HG02759 (cell line): Measurements from ENCODE around the gene NFIA.
"Not testable (repeated sequence)": the region's sequence is repeated elsewhere in the genome, so short reads cannot be mapped to it uniquely, and the experiment has no call there.

Experiments used
- ATAC-seq: cut with Tn5 transposase; IDR thresholded peaks from one replicate; pipeline ENCODE4 v1.9.1; 2021; ENCODE audit warnings: mild to moderate bottlenecking, moderate library complexity; ENCODE audit not compliant: unreplicated experiment

Gene NFIA

DNA sequence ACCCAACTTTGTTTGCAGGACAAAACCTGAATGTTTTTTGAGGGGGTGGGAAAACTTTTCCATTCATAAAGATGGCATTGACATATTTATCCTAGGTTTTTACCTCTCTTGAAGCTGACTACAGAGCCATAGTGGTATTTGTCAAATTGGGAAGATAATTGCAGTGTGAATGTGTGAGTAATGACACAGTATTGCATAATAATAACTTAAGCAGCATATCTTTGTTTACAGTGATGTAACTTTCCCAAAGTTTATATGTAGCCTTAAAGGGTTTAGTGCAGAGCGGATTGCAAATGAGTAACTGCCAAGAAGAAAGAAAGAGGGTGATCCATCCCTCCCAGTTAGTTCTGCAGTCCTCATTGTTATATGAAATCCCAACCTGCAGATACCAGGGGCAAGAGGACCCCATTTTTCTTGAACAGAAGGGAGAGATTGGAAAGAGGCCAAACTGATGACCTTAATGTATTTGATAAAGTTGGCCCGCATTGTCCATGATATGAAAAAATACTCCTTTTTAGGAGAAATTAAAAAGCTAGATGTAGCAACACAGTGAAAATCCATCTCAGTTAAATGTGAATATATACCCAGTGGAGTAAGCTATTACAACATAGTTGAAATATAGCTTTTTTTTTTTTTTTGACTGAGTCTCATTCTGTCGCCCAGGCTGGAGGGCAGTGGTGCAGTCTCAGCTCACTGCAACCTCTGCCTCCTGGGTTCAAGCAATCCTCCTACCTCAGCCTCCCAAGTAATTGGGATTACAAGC is 23.7 kb upstream of the NFIA start:
- ATAC-seq, result no peak

DNA sequence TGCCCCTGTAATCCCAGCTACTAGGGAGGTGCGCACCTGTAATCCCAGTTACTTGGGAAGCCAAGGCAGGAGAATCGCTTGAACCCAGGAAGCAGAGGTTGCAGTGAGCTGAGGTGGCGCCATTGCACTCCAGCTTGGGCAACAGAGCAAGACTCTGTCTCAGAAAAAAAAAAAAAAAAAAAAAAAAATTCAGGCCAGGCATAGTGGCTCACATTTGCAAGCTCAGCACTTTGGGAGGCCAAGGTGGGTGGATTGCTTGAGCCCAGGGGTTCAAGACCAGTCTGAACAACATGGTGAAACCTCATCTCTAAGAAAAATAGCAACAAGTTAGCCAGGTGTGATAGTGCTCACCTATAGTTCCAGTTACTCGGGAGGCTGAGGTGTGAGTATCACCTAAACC is 20.8 kb upstream of the NFIA start:
- not testable (repeated sequence) for ATAC-seq

DNA sequence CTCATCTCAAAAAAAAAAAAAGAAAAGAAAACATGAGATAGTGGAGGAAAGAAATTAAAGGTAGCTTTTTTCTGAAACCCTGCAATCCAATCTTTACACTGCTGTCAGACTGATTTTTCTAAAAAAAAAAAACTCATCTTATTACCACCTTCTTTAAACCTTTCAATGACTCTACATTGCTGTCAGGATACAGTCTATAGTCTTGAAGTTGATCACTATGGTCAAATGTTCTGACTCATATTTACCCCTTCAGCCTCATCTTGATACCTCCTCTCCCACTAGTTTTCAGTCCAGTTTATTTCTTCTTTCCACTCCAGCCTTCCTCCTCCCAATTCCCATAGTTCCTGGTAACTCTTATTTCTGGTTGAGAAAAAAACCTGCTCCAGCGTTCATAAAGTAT is 17.7 kb upstream of the NFIA start:
- ATAC-seq, result no peak

DNA sequence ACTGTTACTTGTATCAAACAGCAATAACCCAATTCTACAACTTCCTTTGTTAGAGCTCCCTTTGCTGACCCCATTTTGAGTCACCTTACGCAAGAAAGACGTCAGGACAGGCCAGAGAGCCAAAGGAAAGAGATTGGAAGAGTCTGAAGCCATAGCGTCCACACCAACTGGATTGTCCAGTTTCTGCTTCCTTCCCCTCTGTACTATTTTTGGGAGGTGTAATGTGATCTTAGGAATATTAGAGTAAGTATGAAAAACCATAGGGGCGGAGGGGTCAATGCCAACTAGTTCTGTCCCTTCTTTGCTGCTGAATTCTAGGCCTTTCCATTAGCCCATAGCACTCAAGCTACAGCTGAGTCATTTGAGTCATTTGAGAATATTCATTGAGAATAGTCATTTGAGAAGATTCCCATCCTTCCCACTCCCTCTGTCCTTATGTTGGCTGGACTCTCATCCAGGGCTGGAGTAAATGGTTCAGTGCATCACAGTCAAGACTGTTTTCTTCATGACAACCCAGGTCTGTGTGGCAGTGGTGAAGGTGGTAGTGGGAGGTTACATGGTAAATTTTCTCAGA is 14.8 kb upstream of the NFIA start:
- no peak for ATAC-seq

DNA sequence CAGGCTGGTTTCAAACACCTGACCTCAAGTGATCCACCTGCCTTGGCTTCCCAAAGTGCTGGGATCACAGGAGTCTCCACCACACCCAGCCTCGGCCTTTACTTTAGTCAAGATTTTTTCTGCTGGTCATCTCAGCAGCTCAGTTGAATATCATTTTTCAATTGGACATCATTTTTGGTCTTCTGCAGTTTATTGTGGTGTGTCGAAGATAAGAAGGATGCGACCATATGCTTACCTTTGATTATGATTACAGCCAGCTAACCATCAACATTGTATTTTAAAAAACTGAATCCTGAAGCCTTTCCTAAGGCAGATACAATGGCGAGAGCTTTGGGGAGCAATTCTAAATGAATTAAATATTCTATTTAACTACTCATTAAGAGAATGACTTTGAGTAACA is 12.3 kb upstream of the NFIA start:
- ATAC-seq, result no peak

DNA sequence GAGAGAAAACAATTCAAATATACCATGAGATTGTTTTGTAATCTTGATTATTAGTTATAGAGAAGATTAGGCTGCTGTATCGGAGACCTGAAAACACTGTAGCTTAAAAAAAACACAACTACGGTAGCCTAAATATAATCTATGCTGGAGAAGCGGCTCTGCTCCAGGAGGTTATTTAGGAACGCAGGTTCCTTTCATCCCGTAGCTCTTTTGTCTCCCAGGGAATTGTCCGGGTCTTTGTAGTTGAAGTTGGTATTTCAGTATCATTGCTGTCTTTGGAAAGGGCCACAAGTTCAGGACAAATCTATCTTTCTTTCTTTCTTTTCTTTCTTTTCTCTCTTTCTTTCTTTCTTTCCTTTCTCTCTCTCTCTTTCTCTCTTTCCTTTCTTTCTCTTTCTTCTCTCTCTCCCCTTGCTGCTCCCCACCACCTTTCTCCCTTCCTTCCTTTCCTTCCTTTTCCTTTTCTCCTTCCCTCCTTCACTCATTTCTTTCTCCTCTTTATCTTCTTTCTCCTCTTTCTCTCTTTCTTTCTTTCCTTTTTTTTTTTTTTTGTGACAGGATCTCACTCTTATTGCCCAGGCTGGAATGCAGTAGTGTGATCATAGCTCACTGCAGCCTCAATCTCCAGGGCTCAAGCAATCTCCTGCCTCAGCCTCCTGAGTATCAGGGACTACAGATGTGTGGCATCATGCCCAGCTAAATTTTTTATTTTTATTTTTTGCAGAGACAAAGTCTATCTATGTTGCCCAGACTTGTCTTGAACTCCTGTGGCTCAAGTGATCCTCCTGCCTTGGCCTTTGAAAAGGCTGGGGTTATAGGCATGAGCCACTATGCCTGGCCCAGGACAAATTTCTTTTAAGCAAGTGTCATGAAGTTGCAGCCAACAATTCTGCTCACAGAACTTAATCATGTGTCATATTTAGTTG is 10.9 kb upstream of the NFIA start:
- ATAC-seq, result no peak

DNA sequence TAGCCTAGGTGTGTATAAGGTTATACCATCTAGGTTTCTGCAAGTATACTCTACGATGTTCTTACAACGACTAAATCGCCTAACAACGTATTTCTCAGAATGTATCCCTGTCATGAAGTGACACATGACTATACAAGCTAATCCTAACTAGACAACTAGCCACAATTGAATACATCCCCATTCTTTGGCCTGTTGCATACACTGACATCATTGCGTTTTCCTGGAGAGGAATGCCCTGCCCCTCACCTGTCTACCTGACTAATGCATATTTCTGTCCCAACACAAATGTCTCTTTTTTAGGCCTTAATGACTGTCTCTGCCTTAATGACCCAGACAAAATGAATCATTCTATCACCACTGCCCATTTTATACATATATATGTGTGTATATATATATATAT is 8.5 kb upstream of the NFIA start:
- ATAC-seq, result no peak

DNA sequence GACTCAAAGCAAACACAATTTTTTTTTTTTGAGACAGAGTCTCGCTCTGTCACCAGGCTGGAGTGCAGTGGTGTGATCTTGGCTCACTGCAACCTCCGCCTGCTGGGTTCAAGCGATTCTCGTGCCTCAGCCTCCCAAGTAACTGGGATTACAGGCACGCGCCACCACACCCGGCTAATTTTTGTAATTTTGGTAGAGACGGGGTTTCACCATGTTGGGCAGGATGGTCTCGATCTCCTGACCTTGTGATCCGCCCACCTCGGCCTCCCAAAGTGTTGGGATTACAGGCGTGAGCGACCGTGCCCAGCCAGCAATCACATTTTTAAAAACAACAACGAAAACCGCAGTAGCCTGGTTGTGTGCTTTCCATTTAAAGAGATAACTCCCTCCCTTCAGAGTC is 6.5 kb upstream of the NFIA start:
- not testable (repeated sequence) for ATAC-seq

DNA sequence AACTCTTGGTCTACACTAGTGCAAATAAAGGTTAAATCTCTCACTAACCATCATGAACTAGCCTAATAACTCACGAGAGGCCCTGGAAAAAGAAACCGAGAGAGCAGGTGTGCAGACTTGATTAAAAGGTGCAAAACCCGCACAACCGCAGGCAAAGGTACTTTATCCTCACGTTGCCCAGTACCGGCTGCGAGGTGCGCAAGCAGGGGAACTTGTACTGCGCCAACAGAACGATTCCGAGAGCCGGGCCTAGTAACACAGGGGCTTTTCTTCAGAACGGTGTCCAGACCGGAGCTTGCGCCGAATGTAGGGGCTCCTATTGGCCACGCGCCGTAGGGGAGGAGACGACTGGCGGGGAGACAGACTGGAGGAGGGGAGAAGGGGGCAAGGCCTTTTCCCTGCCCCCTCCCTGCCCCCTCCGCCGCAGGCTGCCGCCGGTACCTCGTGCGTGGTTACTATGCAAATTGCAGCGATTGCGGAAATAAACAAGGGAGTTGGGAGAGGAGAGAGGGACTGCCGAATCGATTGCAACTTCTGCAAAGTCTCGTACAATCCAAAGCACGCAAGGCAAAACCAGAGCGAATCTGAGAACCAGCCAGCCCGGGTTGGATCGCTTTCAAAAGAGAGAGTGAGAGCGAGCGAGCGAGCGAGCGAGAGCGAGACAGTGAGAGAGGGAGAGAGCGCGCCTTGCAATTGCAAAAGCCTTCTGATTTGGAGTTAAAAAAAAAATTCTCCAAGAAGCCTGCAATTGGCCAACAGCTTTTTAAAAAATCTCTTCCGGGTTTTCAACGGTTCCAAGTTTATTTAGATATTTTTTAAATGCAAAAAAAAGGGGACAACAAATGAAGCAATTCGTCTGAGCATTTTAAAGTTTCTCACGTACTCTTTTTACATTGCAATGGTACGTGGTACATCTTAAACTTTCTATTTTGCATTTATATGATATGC is 5.4 kb upstream of the NFIA start:
- ATAC-seq, result peak; percentile 86

DNA sequence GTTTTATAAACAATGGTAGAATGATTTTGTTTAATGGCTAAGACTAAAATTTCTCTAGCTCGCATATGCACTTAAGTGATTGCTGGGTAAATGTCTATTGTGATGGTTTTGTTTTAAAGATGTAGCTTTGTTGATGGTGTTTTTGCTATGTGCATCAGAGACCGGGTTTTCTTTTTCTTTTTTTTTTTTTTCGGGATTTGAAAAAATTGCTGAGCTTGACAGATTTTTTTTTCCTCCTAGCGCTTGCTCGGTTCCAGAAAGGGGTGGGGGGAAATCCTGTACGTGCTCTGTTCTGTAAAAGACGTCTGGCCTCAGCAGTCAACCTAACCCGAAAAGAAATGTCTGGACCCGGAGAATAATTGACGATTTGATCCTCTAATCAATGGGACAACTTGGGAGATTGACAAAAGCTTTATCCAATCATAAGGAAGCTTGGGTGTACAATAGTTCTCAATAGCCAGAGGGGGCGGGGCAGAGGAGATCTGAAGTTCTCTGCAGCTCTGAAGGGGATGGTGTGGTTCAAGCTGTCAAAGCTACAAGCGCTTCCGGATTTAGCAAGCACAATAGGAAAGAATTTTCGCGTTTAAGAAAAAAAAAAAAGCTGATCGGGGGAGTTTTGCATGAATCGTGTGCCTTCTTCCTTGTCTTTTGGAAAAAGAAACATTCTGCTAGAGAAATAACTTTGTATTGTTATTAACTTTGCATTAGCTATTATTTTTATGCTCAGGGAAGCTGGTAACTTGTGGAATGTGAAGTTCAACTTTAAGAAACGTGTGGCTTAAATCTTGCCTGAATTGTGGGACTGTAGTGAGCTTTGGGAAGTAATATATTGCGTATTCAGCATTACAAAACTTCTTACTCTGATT is 4.5 kb upstream of the NFIA start:
- peak; percentile 63 for ATAC-seq

DNA sequence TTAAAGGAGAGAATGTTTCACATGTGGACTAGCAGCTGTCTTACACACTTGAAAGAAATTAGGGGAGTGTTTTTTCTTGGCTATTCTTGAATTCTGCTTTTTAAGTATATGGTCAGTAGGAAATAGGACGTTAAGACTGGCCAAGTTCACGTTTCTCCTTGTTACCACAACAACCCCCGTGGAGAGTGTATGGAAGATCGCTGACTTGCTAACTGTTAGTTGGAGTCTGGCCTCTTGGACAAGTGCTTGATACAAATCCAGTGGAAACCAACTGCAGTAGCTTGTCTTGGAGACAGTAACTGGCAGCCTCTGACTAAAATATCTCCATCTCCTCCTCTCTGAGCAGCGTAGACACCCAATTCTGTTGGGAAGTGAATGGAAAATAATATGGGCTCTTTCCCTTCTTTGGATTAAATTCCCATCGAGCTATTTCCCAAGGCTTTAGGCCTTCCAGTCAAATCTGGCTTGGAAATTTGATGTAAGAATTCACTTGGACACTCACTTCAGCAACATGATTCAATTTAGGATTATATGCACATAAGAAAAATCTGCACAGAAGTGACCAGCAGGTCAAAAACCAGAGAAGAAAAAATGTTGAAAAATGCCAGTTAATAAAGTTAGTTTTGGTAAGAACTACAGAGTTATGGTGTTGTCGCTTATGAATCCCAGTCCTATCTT is 3.6 kb upstream of the NFIA start:
- no peak for ATAC-seq

DNA sequence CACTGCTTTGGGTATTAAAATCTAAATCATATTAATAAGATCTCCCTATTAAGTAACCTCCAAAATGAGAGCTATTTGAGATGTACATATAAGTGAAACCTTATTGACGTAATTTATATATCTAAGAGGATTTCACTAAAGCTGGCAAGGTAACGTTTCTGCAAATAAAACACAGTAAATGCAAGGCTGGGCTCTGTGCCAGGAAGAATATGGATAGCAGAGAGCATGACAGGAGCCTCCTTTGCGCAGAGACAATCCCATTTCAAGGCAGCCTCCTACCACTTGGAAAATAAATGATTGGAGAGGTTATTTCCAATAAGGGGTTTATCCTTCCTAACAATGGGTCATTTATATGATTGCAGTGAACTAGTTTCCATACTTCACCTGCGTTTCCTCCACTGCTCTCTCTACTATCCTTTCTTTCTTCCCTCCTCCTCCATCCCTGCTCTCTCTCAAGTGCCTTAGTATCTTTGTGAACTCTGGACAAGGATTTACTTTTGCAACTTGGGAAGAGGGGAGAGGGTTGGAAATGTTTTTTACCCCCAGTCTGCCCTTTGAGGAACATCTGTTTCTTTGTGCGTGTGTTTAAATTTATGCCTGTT is 3.0 kb upstream of the NFIA start:
- ATAC-seq, result no peak

DNA sequence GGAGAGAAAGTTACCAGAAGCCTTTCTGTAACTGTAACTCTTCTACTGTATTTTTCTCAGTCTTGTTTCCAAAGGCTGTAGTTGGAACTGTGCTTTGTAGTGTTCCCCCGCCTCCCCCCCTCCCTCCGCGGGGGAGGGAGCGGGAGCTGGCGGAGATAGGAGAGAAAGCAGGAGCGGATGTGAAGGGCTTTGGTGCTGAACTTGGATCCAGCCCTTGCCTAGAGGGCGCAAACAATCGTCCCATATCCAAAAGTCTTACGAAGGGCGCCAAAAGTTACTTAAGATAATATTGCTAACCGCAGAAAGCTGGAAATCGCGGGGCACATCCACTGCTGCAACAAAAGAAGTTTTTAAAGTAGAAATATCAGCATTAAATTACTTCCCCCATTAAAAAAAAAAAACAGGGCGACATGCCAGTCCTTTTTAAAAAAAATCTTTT is 2.4 kb upstream of the NFIA start:
- no peak for ATAC-seq

DNA sequence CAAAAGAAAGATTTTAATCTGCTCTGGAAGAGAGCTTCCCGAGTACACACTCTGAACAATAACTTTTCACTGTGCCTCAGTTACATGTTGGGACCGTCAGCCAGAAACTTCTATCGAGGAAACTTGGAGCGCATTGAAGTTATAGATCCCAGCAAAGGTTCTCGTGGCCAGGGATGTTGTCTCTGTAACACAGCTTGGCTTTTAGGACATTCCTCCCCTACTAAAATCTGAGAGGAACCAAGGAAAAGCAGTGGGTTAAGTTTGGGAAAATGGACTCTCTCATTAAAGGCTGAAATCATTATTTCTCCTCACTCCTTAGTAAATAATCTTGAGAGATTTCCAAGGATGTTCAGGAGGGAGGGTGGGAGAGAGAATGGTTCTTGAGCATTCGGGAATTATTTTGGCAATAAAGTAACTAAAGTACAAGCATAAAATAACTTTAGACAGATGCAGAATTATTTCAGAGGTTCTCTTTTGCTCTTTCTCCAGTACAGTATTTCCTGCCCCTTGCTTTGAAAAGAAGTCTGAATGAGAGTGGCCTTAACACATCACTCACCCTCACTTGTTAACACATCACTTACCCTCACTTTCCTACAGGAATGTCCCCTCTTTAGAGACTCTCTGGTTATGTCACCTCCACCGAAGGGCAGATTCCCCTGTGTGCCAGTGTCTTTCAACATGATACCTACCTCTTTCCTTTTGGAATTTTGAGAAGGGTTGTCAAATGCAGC is 1.8 kb upstream of the NFIA start:
- no peak for ATAC-seq

DNA sequence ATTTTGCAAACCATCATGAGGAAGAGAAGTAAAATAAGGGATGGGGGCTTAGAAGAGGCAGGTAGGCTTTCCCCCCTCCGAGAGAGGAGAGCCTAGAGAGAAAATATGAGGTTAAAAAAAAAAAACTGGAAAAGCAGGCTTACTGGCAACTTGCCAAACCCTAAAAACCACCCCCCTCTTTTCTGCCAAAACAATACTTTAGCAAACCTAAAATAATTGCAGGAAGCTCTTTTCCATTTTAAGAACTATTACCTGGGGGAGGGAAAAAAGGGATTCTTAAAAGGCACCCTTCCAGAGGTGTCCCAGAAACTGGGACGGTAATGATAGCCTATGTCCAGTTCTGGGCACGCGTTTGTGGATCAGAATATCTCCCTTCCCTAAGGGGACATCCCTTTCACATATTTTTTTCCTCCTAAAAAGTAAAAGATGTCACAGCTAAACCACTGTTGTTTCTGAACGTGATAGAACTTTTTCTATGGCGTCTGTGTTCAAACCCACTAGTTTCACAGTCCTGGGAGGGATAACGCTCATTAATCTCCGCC is 1.1 kb upstream of the NFIA start:
- ATAC-seq, result no peak

DNA sequence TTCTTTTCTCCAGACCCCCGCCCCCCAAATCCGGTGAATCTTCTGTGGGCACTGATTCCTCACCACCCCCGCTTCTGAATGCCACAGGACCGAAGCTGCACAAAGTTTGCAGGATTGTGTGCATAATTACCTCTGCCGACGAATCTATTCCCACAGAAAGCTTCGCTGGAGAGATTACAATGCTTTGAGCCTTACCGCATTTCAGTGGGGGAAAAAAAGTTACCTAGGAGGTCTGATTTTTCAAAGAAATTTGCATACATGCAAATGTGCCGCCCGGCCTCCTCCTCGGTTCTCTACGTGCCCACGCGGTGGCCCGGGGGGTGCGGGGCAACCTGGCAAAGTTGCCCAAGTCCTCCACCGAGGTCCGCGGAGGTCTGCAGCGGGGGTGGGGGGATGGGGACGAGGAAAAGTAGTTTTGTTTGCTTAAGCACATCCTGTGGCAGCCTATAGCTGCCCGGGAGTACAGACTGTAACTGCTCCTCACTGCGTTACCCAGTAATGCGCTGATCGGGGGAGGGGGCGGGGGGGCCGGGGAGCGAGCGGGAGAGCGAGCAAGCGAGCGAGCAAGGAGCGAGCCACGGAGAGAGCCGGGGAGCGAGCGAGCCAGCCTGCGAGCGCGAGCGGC is 563 bp upstream of the NFIA start:
- no peak for ATAC-seq
